ENCODE data around the gene LRP1. TPM values are rescaled to one million over a fixed set of nuclear protein-coding genes. Genes with fewer than 3 reads are reported as not detected.

LRP1 gene
- total and polyA plus RNA-seq, 2 of the 13 experiments (the other 11 are each of a cell fraction or from before 2014, with no cell fraction given), result 14.7 to 30.8 TPM

DNA sequence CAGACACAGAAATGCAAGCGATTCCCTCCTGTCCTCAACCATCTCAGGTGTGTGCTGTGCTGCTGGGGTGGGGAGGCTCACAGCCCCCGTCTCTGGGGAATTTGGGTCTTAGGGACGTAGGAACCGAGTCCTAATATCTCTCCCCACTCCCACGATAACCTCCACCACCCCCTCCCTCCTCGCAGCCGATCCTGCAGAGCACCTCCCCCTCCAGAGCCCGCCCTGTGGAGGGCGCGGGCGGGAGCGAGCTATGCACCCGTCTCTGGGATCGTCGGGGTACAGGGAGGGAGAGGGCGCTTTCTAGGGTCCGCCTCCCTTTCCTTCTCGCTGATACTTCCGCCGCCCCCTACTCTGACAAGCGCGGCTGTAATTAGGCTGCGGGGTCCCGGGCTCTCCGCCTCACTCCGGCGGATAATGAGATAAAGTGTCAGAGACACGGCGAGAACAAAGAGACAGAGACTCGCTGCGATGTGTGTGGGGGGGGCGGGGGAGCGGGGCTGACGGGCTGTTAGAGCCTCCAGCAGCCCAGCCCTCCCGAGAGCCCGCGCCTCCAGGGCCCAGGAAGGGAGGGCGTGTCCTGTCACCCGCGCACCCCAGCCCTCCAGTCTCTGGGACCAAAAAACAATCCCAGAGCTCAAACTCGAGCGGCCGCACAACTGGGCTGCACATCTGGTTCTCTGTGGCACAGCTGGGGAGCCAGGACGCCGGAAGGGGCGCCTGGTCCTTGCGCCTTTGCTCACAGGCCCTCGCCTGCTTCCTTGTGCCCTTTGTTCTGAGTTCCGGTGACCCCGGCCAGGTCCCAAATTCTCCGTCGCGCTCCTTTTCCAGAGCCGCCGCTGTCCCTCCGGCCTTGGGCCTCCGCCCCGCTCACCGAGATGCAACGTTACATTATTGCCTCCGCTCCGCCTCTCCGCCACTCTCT, 109.9 kb downstream of the LRP1 start:
- no TSS peak for BruUV-seq (replicated peaks)
- no peak for DNase-seq (ENCODE audit: low spot score)
- Histone ChIP-seq H3K36me3 (replicated peaks in 1 of 2; ENCODE audit: control insufficient read depth in 1 of 2, insufficient read depth in 2 of 2, low read length in 2 of 2) (peaks cover 6 to 14% of the 10 kb centered on the region in 2 experiments), H3K27me3 (ENCODE audit: control insufficient read depth in 1 of 2, insufficient read depth in 2 of 2, low read length in 2 of 2) (peaks cover 18 to 41% of the 10 kb centered on the region in 2 experiments), H4K20me1 (ENCODE audit: insufficient read depth, low read length) (peaks cover 8% of the 10 kb centered on the region; the same call in 1 of the 2 replicates), H3K4me1 (ENCODE audit: insufficient read depth, low read length) (peaks cover 83% of the 10 kb centered on the region), H3K4me3 (replicated peaks in 1 of 3; ENCODE audit: insufficient read depth in 1 of 3, low read depth in 2 of 3, low read length in 3 of 3) (peak overlapping the region; percentile 66 to 83 (median 67)), H2AFZ (ENCODE audit: low read length) (no peak overlapping the region), H3K4me2 (ENCODE audit: low read depth, low read length) (peak overlapping the region; percentile 99), H3K27ac (ENCODE audit: extremely low read length, insufficient read depth, low read length) (no peak overlapping the region), H3K9me3 (ENCODE audit: low read length) (no peaks in the 10 kb centered on the region), H3K9ac (ENCODE audit: insufficient read depth, low read depth, low read length) (peak overlapping the region; percentile 45), H3K79me2 (ENCODE audit: insufficient read depth, low read length) (no peaks in the 10 kb centered on the region)
- ChIA-PET CTCF (ENCODE audit: low intra/inter-chr PET ratio, low total read pairs) (interaction anchor here (4.9 to 11.7 kb wide), 2 partner anchors 12 to 24 kb away, joined by 87 to 308 read pairs; partner anchors contain the start of genes NXPH4 and SHMT2), POLR2A (interaction anchor here (0.9 to 8.9 kb wide), 7 partner anchors 8 to 217 kb away, joined by 3 to 116 read pairs (median 3); partner anchors contain the start of genes INHBE and SHMT2)
- WGBS (ENCODE audit: low lambda C conversion rate), result 9% methylated on average over 23 of the region's 63 CpGs
- FAIRE-seq, result no peak
- peak; percentile 14 for ATAC-seq
- in situ Hi-C loops (cut with HindIII; ENCODE audit: extremely low pct_ligation_motif_present, low pct_unique_long_range_greater_than_20kb) (no loop called here), intact Hi-C loops (cut with micrococcal nuclease; ENCODE audit: unreplicated experiment) (loop anchor here (2.0 kb wide), 1 partner anchor 13 kb away; no protein-coding TSS in a partner anchor)
- no peak for TF ChIP-seq SOX6 (IDR thresholded peaks at IDR 0.05)
- peak; percentile 2; the same call in 1 of the 2 replicates for TF ChIP-seq SOX6 (CRISPR knock-in tag; IDR thresholded peaks at IDR 0.05)
- TF ChIP-seq PCBP1 (IDR thresholded peaks at IDR 0.05; ENCODE audit: borderline replicate concordance, low read depth, low read length), result 0 out of 2 replicates have a peak, but pooled peaks have one; percentile 34
- TF ChIP-seq ZNF232 (CRISPR knock-in tag; IDR thresholded peaks at IDR 0.05; ENCODE audit: borderline replicate concordance), result 0 out of 2 replicates have a peak, but pooled peaks have one; percentile 18
- TF ChIP-seq SMYD3 (CRISPR knock-in tag; IDR thresholded peaks at IDR 0.05), result no peak
- TF ChIP-seq ZNF350 (CRISPR knock-in tag; IDR thresholded peaks at IDR 0.05; ENCODE audit: borderline replicate concordance, low read depth), result no peak
- peak; percentile 87; the same call in 1 of the 2 replicates for TF ChIP-seq ZNF850 (CRISPR knock-in tag; conservative IDR thresholded peaks at IDR 0.05)
- TF ChIP-seq MTA1 (CRISPR knock-in tag; IDR thresholded peaks at IDR 0.05; ENCODE audit: borderline replicate concordance), result no peak
- TF ChIP-seq, protein P1, sequence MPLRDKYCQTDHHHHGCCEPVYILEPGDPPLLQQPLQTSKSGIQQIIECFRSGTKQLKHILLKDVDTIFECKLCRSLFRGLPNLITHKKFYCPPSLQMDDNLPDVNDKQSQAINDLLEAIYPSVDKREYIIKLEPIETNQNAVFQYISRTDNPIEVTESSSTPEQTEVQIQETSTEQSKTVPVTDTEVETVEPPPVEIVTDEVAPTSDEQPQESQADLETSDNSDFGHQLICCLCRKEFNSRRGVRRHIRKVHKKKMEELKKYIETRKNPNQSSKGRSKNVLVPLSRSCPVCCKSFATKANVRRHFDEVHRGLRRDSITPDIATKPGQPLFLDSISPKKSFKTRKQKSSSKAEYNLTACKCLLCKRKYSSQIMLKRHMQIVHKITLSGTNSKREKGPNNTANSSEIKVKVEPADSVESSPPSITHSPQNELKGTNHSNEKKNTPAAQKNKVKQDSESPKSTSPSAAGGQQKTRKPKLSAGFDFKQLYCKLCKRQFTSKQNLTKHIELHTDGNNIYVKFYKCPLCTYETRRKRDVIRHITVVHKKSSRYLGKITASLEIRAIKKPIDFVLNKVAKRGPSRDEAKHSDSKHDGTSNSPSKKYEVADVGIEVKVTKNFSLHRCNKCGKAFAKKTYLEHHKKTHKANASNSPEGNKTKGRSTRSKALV (CRISPR knock-in tag; IDR thresholded peaks at IDR 0.05), result 0 out of 2 replicates have a peak, but pooled peaks have one; percentile 45
- TF ChIP-seq CBX1 (IDR thresholded peaks at IDR 0.05; ENCODE audit: low read depth), result no peak
- 0 out of 2 replicates have a peak, but pooled peaks have one; percentile 52 for TF ChIP-seq ZFP82 (CRISPR knock-in tag; IDR thresholded peaks at IDR 0.05; ENCODE audit: borderline replicate concordance)
- TF ChIP-seq ETV5 (CRISPR knock-in tag; IDR thresholded peaks at IDR 0.05; ENCODE audit: borderline replicate concordance), result peak; percentile 4; the same call in 1 of the 2 replicates
- 0 out of 2 replicates have a peak, but pooled peaks have one; percentile 20 for TF ChIP-seq HNRNPL (IDR thresholded peaks at IDR 0.05; ENCODE audit: low read depth, low read length)
- TF ChIP-seq ZBTB4 (CRISPR knock-in tag; IDR thresholded peaks at IDR 0.05; ENCODE audit: borderline replicate concordance), result no peak
- peak; percentile 41; the same call in 1 of the 2 replicates for TF ChIP-seq HDAC1 (CRISPR knock-in tag; IDR thresholded peaks at IDR 0.05)
- TF ChIP-seq ZSCAN29 (CRISPR knock-in tag; conservative IDR thresholded peaks at IDR 0.05), result 0 out of 2 replicates have a peak, but pooled peaks have one; percentile 7
- no peak for TF ChIP-seq KMT2B (CRISPR knock-in tag; IDR thresholded peaks at IDR 0.05)
- no peak for TF ChIP-seq MAFG (CRISPR knock-in tag; IDR thresholded peaks at IDR 0.05)

Data from HepG2 (cell line).